Measurements from ENCODE around the gene OR1S2.
"Not testable (repeated sequence)": the region's sequence is repeated elsewhere in the genome, so short reads cannot be mapped to it uniquely, and the experiment has no call there.

Gene OR1S2, protein sequence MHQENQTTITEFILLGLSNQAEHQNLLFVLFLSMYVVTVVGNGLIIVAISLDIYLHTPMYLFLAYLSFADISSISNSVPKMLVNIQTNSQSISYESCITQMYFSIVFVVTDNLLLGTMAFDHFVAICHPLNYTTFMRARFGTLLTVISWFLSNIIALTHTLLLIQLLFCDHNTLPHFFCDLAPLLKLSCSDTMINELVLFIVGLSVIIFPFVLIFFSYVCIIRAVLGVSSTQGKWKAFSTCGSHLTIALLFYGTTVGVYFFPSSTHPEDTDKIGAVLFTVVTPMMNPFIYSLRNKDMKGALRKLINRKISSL

GRCh38 chr11:58204042-58204441, at the start of gene OR1S2:
Gene OR1S2, minus strand, starts transcription at chr11:58204142. Its CDS starts 0 bp downstream, at chr11:58204142.
- no peak for DNase-seq (ENCODE audit: low spot score)

DNA sequence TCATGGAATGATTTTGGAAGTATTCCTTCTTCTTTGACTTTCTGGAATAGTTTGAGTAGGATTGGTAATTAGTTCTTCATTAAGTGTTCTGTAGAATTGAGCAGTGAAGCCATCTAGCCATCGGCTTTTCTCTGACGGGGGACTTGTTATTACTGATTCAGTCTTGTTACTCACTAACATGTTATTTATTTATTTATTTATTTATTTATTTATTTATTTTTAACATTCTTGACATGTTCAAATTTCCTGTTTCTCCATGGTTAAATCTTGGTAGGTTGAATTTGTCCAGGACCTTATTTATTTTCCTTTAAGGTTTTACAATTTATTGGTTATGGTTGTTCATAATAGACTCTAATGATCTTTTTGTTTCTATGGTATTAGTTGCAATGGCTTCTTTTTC, 40.0 kb upstream of the OR1S2 start:
- no peak for DNase-seq (ENCODE audit: low spot score)

GRCh38 chr11:58227956-58228615, 24.1 kb upstream of the OR1S2 start:
- DNase-seq (ENCODE audit: low spot score) = no peak

DNA sequence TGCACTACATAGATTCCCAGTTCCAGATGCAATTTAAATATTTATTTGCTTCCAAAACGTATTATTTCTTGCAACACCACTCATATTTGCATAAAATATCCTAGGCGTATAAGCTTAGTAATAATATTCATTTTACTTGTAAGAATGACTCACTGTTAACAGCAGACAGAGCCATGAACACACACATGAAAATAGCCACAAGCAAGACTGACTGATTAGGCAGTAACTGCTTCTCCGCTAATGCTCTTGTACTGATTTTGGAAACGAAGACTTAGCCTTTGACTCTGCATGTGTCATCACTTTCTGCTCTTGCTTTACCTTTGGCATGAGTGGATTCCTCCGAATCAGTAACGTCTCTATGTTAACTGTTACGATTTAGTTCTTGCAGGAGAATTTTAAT, 18.8 kb upstream of the OR1S2 start:
- no peak for DNase-seq (ENCODE audit: low spot score)

- DNase-seq (ENCODE audit: low spot score) = no peak
Measured at GRCh38 chr11:58216476-58216875, 12.5 kb upstream of the OR1S2 start.

DNA sequence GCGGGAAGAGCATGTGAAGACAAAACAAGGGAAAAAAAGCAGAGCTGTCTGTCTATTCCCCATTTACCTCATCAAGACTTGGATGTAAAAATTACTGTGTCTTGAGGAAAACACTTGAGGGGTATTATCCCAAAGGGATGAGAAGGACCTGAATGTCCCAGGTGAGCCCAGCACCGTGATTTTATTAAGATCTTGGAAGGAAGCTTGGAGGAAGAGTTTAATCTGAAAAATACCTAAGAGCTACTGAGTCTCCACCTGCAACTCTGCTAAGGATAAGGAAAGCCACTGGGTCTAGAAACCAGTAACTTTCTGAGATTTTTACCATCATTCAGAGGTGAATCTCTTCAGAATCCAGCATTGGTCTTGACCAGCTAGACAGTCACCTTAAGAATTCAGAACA, 8.5 kb upstream of the OR1S2 start, which contains the start of gene OR1S1:
Gene OR1S1, plus strand, starts transcription at position 301 of the 400 bp plus-strand sequence.
- not testable (repeated sequence) for DNase-seq (ENCODE audit: low spot score)

- DNase-seq (ENCODE audit: low spot score) = no peak
Measured at GRCh38 chr11:58199271-58199670, 4.7 kb downstream of the OR1S2 start.

GRCh38 chr11:58195939-58196338, 8.0 kb downstream of the OR1S2 start:
- no peak for DNase-seq (ENCODE audit: low spot score)

DNA sequence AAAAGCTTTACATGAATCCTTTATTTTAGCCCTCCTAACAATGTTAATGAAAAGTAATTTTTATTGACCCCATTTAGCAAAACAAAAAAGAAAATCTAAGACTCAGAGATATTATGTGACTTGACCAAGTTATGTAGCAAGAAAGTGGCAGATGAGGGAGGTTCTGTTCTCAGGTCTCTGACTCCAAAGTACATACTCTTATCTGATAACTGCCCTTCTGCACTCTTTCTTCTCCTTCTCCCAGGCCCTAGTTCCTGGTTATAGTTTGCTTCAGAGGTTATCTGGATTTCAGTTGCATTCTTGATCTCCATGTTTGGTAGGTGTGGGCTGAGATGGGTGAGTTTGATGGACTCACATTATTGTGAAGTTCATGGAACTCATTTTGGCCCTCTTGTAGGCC, 10.6 kb downstream of the OR1S2 start:
- no peak for DNase-seq (ENCODE audit: low spot score)

DNA sequence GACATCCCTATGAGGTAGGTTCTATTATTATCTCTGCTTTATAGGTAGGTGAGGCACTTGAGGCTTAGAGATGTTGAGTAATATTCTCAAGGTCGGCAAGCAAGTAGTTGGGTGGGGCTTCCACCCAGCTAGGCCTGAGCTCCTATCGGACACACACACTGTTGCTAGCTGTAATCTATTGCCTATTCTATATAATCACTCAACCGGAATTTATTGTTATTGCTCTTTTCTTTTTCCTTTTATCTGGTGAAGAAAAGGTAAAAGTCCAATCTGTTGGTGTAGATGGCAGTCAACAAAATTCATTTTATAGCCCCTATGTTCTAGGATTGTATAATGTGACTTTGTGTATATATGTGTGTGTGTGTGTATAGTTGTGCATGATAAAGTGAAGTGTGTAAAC, 11.7 kb downstream of the OR1S2 start:
- no peak for DNase-seq (ENCODE audit: low spot score)

DNA sequence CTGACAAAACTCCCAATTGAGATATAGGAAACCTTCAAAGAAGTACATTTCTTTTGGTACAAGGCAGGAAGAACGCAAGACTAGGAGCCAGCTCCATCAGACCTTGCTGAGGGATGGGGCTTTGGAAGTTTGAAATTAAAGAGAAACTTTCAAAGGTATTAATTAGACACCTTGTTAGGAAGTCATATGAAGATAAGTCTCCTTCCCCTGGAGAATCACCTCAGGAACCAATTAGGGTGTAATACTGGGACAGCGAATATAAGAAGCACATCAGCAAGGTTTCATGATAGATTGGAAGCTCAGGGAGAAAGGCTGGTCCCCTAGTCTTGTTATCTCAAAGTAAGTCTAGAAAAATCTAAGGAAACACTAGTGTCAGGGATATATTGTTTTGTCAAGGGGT, 15.2 kb downstream of the OR1S2 start, which contains the start of gene OR9Q2:
Gene OR9Q2, plus strand, starts transcription at position 301 of the 400 bp plus-strand sequence. CDS start 1,421 bp downstream, outside the sequence.
- no peak for DNase-seq (ENCODE audit: low spot score)

- DNase-seq (ENCODE audit: low spot score) = no peak
Measured at GRCh38 chr11:58186938-58187337, 17.0 kb downstream of the OR1S2 start.

DNA sequence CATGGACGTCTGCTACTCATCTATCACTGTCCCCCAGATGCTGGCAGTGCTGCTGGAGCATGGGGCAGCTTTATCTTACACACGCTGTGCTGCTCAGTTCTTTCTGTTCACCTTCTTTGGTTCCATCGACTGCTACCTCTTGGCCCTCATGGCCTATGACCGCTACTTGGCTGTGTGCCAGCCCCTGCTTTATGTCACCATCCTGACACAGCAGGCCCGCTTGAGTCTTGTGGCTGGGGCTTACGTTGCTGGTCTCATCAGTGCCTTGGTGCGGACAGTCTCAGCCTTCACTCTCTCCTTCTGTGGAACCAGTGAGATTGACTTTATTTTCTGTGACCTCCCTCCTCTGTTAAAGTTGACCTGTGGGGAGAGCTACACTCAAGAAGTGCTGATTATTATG, 24.3 kb downstream of the OR1S2 start:
- no peak for DNase-seq (ENCODE audit: low spot score)

DNA sequence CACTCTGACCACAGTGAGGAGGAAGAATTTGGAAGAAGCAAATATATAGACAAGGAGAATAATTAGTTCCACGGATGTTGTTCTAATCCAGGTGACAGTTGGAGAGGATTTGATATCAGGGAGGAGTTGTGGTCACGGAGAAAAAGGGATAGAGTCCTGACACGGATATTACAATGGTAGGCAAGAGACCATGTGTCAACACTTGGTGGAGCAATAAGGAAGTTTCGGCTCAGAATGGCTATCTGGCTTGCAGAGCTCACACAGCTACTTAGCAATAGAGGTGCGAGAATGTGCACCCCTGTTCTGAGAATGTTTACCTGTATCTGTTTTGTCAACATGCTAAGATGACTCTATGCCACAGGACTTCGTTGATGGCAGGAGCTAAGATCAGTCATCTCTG, 25.5 kb downstream of the OR1S2 start:
- no peak for DNase-seq (ENCODE audit: low spot score)

DNA sequence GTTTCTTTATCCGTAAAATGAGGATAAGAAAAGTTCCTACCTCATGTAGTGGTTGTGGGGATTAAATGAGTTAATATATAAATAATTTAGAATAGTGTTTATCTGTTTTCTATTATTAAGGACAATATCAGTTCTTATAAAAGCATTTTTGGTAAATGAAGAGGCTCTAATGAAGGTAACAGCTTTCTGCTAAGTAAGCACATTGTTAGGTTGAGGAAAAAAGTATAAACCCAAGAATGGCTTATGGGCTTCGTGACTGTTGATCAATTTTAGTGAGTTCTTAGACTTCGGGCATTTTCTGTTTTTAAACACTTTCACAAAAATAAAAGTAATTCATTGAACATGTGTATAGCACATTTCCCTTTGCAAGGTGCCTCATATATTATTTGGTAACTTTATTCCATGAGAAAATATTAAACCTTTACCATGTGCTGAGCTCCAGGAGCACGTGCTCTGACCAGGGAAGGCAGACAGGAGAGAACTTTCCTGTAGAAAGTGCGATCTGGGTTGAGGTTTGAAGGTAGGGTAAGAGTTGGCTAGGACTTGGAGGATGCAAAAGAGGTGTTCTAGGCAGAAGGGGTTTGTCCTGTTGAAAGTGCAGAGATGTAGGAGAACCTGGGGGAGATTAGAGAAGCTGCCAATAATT, 26.4 kb downstream of the OR1S2 start:
- no peak for DNase-seq (ENCODE audit: low spot score)

DNA sequence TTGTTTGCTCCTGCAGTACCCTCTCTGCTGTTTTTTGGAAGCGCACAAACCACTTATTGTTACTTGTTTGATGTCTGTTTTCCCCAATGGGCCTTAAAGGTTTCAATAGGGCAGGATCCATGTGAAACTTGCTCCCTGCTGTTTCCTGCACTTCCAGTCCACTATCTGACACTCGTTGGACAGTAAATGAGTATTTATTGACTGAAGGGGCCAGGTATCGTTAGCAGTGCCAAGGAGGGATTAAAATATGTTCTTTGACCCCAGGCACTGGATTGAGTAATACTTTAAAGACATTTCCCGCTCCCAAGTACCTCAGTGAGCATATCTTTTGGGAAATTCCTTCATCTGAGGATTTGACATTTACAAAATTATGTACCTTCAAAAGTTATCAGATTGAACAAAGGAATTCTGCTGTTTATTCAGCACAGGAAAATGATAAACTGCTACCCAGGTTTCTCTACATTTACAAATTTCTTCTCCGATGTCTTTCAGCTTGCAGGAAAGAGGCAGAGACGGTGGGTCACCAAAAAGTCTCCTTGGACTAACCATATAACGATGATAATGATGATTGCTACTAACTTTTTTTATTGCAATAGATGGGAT, 38.3 kb downstream of the OR1S2 start:
- no peak for DNase-seq (ENCODE audit: low spot score)

- DNase-seq (ENCODE audit: low spot score) = no peak
Measured at GRCh38 chr11:58164990-58165389, 39.0 kb downstream of the OR1S2 start.

GRCh38 chr11:58164389-58164788, 39.6 kb downstream of the OR1S2 start:
- no peak for DNase-seq (ENCODE audit: low spot score)
